H9 (cell line): ENCODE results near the gene RPL35. TPM values are rescaled to one million over a fixed set of nuclear protein-coding genes. Genes with fewer than 3 reads are reported as not detected.

Experiments used
- DNase-seq: peaks from one replicate; pipeline ENCODE4 v3.0.0-alpha.2; 2017
- H2AFZ ChIP-seq: one replicate; pipeline ENCODE4 v1.6.1; 2013; ENCODE audit warnings: mild to moderate bottlenecking, low read length, control low read depth, moderate library complexity
- H2AK5ac ChIP-seq: 2 replicates; pipeline ENCODE4 v1.6.1; 2013; ENCODE audit warnings: low read length, control low read depth, mixed read lengths; ENCODE audit not compliant: insufficient read length
- H2BK120ac ChIP-seq: one replicate; pipeline ENCODE4 v1.6.1; 2013; ENCODE audit warnings: low read depth, mild to moderate bottlenecking, low read length, control low read depth, inconsistent platforms; ENCODE audit not compliant: poor library complexity, severe bottlenecking
- H2BK12ac ChIP-seq: 2 replicates; pipeline ENCODE4 v1.6.1; 2013; ENCODE audit warnings: low read length, control low read depth, mixed read lengths, low read depth; ENCODE audit not compliant: insufficient read length
- H2BK15ac ChIP-seq: 2 replicates; pipeline ENCODE4 v1.6.1; 2013; ENCODE audit warnings: low read depth, low read length, control low read depth
- H2BK20ac ChIP-seq: one replicate; pipeline ENCODE4 v1.6.1; 2013; ENCODE audit warnings: low read depth, mild to moderate bottlenecking, low read length, control low read depth, inconsistent platforms; ENCODE audit not compliant: poor library complexity, severe bottlenecking
- H2BK5ac ChIP-seq: 2 replicates; pipeline ENCODE4 v1.6.1; 2013; ENCODE audit warnings: low read length, control low read depth, mixed read lengths; ENCODE audit not compliant: insufficient read length
- H3K14ac ChIP-seq: 2 replicates; pipeline ENCODE4 v1.6.1; 2013; ENCODE audit warnings: low read length, control low read depth; ENCODE audit not compliant: insufficient read depth
- H3K18ac ChIP-seq: 2 replicates; pipeline ENCODE4 v1.6.1; 2013; ENCODE audit warnings: low read depth, mild to moderate bottlenecking, mixed read lengths, low read length, control low read depth; ENCODE audit not compliant: insufficient read length
- H3K23ac ChIP-seq: 2 replicates; pipeline ENCODE4 v1.6.1; 2013; ENCODE audit warnings: low read length, control low read depth, mixed read lengths, low read depth; ENCODE audit not compliant: insufficient read length
- H3K23me2 ChIP-seq: 2 replicates; pipeline ENCODE4 v1.6.1; 2013; ENCODE audit warnings: low read depth, mild to moderate bottlenecking, mixed read lengths, low read length, control low read depth; ENCODE audit not compliant: insufficient read length, poor library complexity, severe bottlenecking
- H3K27ac ChIP-seq: 2 replicates; pipeline ENCODE4 v1.5.1; 2013; ENCODE audit warnings: low read length, control low read depth, mixed read lengths, low read depth; ENCODE audit not compliant: insufficient read length
- H3K27me3 ChIP-seq: 2 replicates; pipeline ENCODE4 v1.6.1; 2013; ENCODE audit warnings: low read length, control low read depth, inconsistent platforms; ENCODE audit not compliant: insufficient read depth
- H3K4ac ChIP-seq: 2 replicates; pipeline ENCODE4 v1.6.1; 2013; ENCODE audit warnings: low read depth, mild to moderate bottlenecking, control low read depth, inconsistent platforms, low read length, moderate library complexity
- H3K4me1 ChIP-seq: 2 replicates; pipeline ENCODE4 v1.6.1; 2013; ENCODE audit warnings: low read length, control low read depth, inconsistent platforms; ENCODE audit not compliant: insufficient read depth
- H3K4me2 ChIP-seq: 2 replicates; pipeline ENCODE4 v1.6.1; 2013; ENCODE audit warnings: low read length, control low read depth, mixed read lengths; ENCODE audit not compliant: insufficient read length, insufficient read depth
- H3K56ac ChIP-seq: 2 replicates; pipeline ENCODE4 v1.6.1; 2013; ENCODE audit warnings: low read depth, mild to moderate bottlenecking, mixed read lengths, low read length, control low read depth; ENCODE audit not compliant: insufficient read length
- H3K79me1 ChIP-seq: 2 replicates; pipeline ENCODE4 v1.6.1; 2013; ENCODE audit warnings: low read depth, mild to moderate bottlenecking, moderate library complexity, low read length, control low read depth, inconsistent platforms; ENCODE audit not compliant: insufficient read depth, poor library complexity, severe bottlenecking
- H3K79me2 ChIP-seq: 2 replicates; pipeline ENCODE4 v1.6.1; 2013; ENCODE audit warnings: low read length, control low read depth, inconsistent platforms; ENCODE audit not compliant: insufficient read depth
- H3K9ac ChIP-seq: 2 replicates; pipeline ENCODE4 v1.6.1; 2013; ENCODE audit warnings: low read length, control low read depth, mixed read lengths; ENCODE audit not compliant: insufficient read length; ENCODE audit errors: extremely low read depth
- H3K9me3 ChIP-seq: one replicate; pipeline ENCODE4 v1.6.1; 2013; ENCODE audit warnings: low read depth, low read length, inconsistent platforms; ENCODE audit not compliant: control insufficient read depth
- H3T11ph ChIP-seq: one replicate; pipeline ENCODE4 v1.6.1; 2013; ENCODE audit warnings: mild to moderate bottlenecking, low read length, control low read depth, inconsistent platforms
- H4K20me1 ChIP-seq: one replicate; pipeline ENCODE4 v1.6.1; 2013; ENCODE audit not compliant: control insufficient read depth, insufficient read length, insufficient read depth
- H4K5ac ChIP-seq: 2 replicates; pipeline ENCODE4 v1.6.1; 2013; ENCODE audit warnings: low read depth, mild to moderate bottlenecking, mixed read lengths, low read length, control low read depth; ENCODE audit not compliant: insufficient read length
- H4K8ac ChIP-seq: replicated peaks from 2 replicates; pipeline ENCODE4 v1.6.1; 2013; ENCODE audit warnings: low read length, control low read depth, mixed read lengths, low read depth; ENCODE audit not compliant: insufficient read length
- H4K91ac ChIP-seq: 2 replicates; pipeline ENCODE4 v1.6.1; 2013; ENCODE audit warnings: low read depth, mild to moderate bottlenecking, moderate library complexity, mixed read lengths, low read length, control low read depth; ENCODE audit not compliant: insufficient read length
- H3K27ac Mint-ChIP-seq, 3 experiments: 2 replicates in 2 of 3; 3 replicates in 1 of 3; pipeline ENCODE4 v1.8.0; 2020 to 2021; ENCODE audit warnings: mixed read lengths in 3 of 3, mild to moderate bottlenecking in 1 of 3, moderate library complexity in 1 of 3
- H3K27me3 Mint-ChIP-seq: 2 replicates; pipeline ENCODE4 v1.8.0; 2021; ENCODE audit warnings: low read depth, mild to moderate bottlenecking, moderate library complexity, mixed read lengths
- H3K36me3 Mint-ChIP-seq, 3 experiments: 2 replicates in 2 of 3; 3 replicates in 1 of 3; pipeline ENCODE4 v1.8.0; 2020 to 2021; ENCODE audit warnings: low read depth in 3 of 3, mixed read lengths in 3 of 3; ENCODE audit not compliant: insufficient read depth in 1 of 3
- H3K4me1 Mint-ChIP-seq, 2 experiments: 2 replicates each; pipeline ENCODE4 v1.8.0; 2020; ENCODE audit warnings: mixed read lengths in 2 of 2
- H3K4me3 Mint-ChIP-seq, 2 experiments: 2 replicates in 1 of 2; 3 replicates in 1 of 2; pipeline ENCODE4 v1.8.0; 2020 to 2021; ENCODE audit warnings: mild to moderate bottlenecking in 2 of 2, mixed read lengths in 2 of 2, moderate library complexity in 1 of 2
- H3K9me3 Mint-ChIP-seq, 2 experiments: 2 replicates in 1 of 2; 3 replicates in 1 of 2; pipeline ENCODE4 v1.8.0; 2020; ENCODE audit warnings: mild to moderate bottlenecking in 2 of 2, mixed read lengths in 2 of 2, moderate library complexity in 1 of 2
- CTCF ChIP-seq: fragments of 200-600 bp; sonication (generic); conservative IDR thresholded peaks from 3 replicates; pipeline ENCODE4 v1.8.0; 2021; ENCODE audit warnings: antibody characterized with exemption, mild to moderate bottlenecking
- WGBS: extraction: QIAGEN DNeasy Blood & Tissue Kit; methylation state at CpG from one replicate; pipeline ENCODE4 v1.1.7; 2013; ENCODE audit warnings: missing lambda C conversion rate, low lambda C conversion rate, mixed read lengths; ENCODE audit not compliant: insufficient read length; ENCODE audit errors: extremely low coverage; 5-methylcytosine and 5-hydroxymethylcytosine counted together
- total RNA-seq: library from RNA; stranded (reverse); gene quantifications from 2 replicates; pipeline ENCODE4 v1.2.1, GENCODE V29; 2021

The RPL35 gene
- total RNA-seq, 1 experiment from 2014 or later, result 1,840 TPM

- no peak for TF ChIP-seq CTCF
- no peaks in the 10 kb centered on the region for H4K20me1 ChIP-seq
- DNase-seq, result no peak
- no peak overlapping the region for H2AFZ ChIP-seq
- H3K14ac ChIP-seq, result no peak overlapping the region
- Mint-ChIP-seq H3K36me3 (peaks cover 0 to 9% (median 6%) of the 10 kb centered on the region in 3 experiments; a peak in 3 of 7 replicates), H3K4me1 (no peaks in the 10 kb centered on the region), H3K27ac (no peak overlapping the region), H3K4me3 (no peak overlapping the region), H3K9me3 (no peaks in the 10 kb centered on the region), H3K27me3 (no peaks in the 10 kb centered on the region)
- H3K4me2 ChIP-seq, result no peak overlapping the region
- H3K4ac ChIP-seq, result no peak overlapping the region
- H2BK20ac ChIP-seq, result no peak overlapping the region
- no peak overlapping the region for H2BK5ac ChIP-seq
- H3K9ac ChIP-seq, result no peak overlapping the region
- no peaks in the 10 kb centered on the region for H3K4me1 ChIP-seq
- no peak overlapping the region for H3K27ac ChIP-seq
- H2BK15ac ChIP-seq, result no peak overlapping the region
- no peak overlapping the region for H4K91ac ChIP-seq
- no peak overlapping the region for H3K56ac ChIP-seq
- no peaks in the 10 kb centered on the region for H3K23me2 ChIP-seq
- no peak overlapping the region for H3K18ac ChIP-seq
- H4K8ac ChIP-seq, result no peak overlapping the region
- no peak overlapping the region for H2AK5ac ChIP-seq
- no peaks in the 10 kb centered on the region for H3K79me2 ChIP-seq
- no CpG with 5 or more reads among the region's 2 CpGs for WGBS
- H3K79me1 ChIP-seq, result no peaks in the 10 kb centered on the region
- no peak overlapping the region for H3T11ph ChIP-seq
- no peak overlapping the region for H3K23ac ChIP-seq
- no peak overlapping the region for H2BK120ac ChIP-seq
- no peak overlapping the region for H2BK12ac ChIP-seq
- no peak overlapping the region for H4K5ac ChIP-seq
- no peaks in the 10 kb centered on the region for H3K9me3 ChIP-seq
- H3K27me3 ChIP-seq, result no peaks in the 10 kb centered on the region
Measured at GRCh38 chr9:124908098-124908497, 46.3 kb upstream of the RPL35 start.
